NB4 (cell line): Measurements from ENCODE around the gene HDAC8.
A peak's percentile ranks its signal among the peaks of the same experiment; 100 is the strongest.

ENCODE experiments used
- DNase-seq: peaks from one replicate; pipeline ENCODE4 v3.0.0; 2010; ENCODE audit warnings: low read depth
- H3K4me3 ChIP-seq: one replicate; pipeline ENCODE4 v1.5.1; 2011; ENCODE audit warnings: mild to moderate bottlenecking, low read depth, low read length, moderate library complexity
- MAX ChIP-seq: IDR thresholded peaks from 2 replicates; pipeline ENCODE4 v1.6.1; 2011; ENCODE audit warnings: low read depth, low read length
- MYC ChIP-seq: IDR thresholded peaks from 2 replicates; pipeline ENCODE4 v1.6.1; 2011; ENCODE audit warnings: low read depth, low read length
- POLR2A ChIP-seq: IDR thresholded peaks from 2 replicates; pipeline ENCODE4 v1.6.1; 2011; ENCODE audit warnings: mild to moderate bottlenecking; ENCODE audit not compliant: insufficient read length; ENCODE audit errors: extremely low read depth
- TF ChIP-seq, protein P1 (sequence below): IDR thresholded peaks from one replicate; pipeline ENCODE4 v1.5.1; 2012; ENCODE audit warnings: low read depth, low read length

The HDAC8 gene

DNA sequence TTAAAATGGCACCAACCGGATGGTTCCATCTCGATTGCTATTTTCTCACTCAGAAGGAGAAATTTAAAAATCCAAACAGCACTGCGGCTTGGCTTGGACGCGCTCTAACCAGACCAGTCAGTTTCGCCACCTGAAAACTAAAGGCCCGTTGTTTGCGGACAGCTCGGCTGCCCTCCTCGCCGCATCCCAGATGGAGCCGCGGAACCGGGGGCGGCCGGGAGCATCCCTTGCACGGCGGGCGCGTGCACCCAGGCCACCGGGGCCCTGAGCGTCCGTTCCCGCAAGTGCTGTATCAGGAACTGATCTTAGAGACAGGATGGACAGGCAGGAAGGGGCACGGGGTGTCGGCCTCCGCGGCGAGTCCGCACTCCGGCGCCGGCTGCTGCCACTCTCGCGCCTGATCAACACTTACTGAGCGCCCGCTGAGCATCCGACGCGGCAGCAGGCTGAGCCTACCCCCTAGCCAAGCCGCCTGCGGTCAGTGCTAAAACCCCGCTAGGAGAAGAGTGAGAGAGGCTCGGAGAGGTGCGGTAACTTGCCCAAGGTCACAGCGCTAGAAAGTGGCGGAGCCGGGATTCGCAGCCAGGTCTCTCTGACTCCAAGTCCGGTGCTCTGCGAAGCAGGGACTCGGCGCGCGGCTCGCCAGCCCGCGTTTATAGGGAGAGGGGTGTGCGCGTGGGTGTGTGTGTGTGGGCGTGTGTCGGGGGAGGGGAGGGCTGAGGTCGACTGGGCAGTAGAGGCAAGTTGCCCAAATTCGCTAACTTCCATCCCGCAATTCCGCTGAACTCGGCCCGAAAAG lies 267.2 kb downstream of the HDAC8 start, which contains the start of gene CITED1:
TSS of gene CITED1 (minus strand) at position 629 of the 799 bp plus-strand sequence. CDS start 3,045 bp downstream, outside the sequence.
- no peak for TF ChIP-seq POLR2A
- TF ChIP-seq, protein P1, sequence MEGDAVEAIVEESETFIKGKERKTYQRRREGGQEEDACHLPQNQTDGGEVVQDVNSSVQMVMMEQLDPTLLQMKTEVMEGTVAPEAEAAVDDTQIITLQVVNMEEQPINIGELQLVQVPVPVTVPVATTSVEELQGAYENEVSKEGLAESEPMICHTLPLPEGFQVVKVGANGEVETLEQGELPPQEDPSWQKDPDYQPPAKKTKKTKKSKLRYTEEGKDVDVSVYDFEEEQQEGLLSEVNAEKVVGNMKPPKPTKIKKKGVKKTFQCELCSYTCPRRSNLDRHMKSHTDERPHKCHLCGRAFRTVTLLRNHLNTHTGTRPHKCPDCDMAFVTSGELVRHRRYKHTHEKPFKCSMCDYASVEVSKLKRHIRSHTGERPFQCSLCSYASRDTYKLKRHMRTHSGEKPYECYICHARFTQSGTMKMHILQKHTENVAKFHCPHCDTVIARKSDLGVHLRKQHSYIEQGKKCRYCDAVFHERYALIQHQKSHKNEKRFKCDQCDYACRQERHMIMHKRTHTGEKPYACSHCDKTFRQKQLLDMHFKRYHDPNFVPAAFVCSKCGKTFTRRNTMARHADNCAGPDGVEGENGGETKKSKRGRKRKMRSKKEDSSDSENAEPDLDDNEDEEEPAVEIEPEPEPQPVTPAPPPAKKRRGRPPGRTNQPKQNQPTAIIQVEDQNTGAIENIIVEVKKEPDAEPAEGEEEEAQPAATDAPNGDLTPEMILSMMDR: no peak
- TF ChIP-seq MYC: no peak
- no peak for TF ChIP-seq MAX
- peak within 1 kb of the TSS; percentile 50 for H3K4me3 ChIP-seq
- DNase-seq: peak; percentile 51

GRCh38 chrX:72304877-72305276 lies 267.8 kb downstream of the HDAC8 start:
- TF ChIP-seq, protein P1: no peak
- no peak for TF ChIP-seq POLR2A
- TF ChIP-seq MAX: no peak
- no peak for TF ChIP-seq MYC
- H3K4me3 ChIP-seq: no peak overlapping the region
- DNase-seq: peak; percentile 11

DNA sequence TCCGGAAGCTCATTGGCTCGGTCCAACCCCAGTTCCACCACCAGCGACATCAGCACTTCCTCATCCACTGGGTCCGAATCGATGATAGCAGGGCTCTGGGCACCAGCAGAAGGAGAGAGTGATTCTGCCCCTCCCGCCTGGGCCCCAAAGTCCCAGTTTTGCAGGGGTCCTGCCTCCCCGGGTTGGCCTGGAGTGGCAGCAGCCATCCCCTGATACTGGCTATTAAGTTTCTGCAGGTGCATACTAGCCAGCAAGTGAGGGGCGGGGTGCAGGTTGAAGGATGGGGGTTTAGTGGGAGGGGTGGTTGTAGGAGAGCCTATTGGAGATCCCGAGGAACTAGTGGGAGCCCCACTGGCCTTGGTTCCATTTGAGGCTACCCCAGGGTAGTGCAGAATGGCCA lies 270.9 kb downstream of the HDAC8 start:
- no peak overlapping the region for H3K4me3 ChIP-seq
- TF ChIP-seq MYC: no peak
- TF ChIP-seq POLR2A: no peak
- no peak for DNase-seq

DNA sequence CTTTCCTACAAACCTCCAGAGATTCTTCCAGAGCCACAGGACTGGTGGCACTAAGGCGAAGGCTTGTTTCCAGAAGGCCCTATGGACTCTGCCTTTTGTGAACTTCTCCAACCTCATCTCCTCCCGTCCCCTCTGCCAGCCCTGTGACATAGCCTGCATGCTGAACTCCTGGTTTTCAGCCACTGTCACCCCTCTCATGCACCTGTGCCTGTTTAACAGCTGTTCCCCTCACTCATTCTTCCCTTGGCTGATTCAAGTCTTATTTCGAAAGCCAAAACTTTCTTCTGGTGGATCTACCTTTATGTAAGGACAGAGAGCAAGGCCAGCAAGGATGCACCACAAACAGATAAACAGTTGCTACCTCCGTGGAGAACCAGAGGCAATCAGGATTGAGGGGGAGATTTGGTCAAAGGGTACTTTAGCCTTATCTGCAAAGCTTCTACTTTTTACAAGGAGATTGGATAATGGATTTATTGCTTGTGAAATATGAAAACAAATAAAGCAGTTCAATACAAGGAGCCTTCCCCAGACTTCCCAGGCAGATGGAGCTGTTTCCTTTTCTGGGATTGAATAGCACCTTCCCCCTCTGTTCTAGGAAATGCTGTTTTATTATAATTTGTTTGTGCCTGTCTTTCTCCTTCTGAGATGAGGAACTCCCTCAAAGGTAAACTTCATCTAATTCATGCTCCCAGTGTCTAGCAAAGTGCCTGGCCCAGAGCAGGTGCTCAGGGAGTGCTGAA lies 272.6 kb downstream of the HDAC8 start:
- H3K4me3 ChIP-seq: no peak overlapping the region
- DNase-seq: no peak
- TF ChIP-seq, protein P1: no peak
- TF ChIP-seq MAX (no peak), POLR2A (no peak), MYC (no peak)

DNA sequence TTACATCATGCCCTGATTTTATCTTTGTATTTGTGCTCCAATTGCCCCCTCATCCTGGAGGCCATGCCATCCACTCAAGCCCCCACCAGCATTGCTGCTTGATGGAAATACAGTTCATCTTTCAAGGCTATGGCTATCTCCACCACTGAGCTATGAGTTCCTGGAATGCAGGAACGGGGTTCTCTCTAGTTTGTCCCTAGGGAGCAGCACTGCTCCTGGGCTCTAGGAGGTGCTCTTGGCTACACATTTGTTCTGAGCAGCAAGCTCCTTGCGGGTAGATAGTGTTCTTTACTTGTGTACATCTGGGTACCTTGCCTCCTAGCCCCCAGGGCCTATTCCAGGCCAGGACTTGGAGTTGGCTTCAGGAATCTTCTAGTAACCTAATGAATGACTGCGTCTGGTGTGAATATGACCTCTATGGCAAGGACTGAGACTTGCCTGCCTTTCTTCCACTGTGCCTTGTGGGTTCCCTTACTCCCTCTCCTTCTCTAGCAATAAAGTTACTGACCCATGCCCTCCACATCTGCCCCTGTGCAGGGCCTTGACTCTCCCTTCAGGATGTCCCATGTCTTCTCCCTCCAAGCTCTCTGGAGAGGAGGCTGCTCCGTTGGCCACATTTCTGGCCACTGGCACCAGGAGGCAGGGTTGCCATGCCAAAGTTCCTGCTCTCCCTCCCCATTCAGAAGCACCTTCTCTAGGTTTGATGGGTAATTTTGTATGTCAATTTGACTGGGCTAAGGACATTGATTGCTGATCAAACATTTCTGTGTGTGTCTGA lies 274.5 kb downstream of the HDAC8 start:
- H3K4me3 ChIP-seq: no peak overlapping the region
- DNase-seq: peak; percentile 71
- TF ChIP-seq, protein P1: peak; percentile 55
- TF ChIP-seq MYC (no peak), MAX (no peak), POLR2A (no peak)

DNA sequence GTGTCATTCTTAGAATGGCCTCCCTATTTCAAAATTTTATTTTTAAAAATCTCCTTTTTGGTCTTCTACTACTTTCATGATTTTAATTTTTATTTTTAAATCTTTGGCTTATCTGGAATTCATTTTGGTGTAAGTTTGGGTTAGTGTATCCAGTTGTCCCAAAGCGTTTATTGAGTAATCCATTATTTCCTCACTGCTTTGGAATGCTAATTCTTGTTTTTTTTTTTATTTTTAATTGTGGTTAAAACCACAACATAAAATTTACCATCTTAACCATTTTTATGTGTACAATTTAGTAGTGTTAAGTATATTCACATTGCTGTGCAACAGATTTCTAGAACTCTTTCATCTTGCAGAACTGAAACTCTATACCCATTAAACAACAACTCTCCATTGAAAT lies 275.7 kb downstream of the HDAC8 start:
- TF ChIP-seq POLR2A: no peak
- TF ChIP-seq MYC: no peak
- TF ChIP-seq, protein P1: no peak
- no peak for TF ChIP-seq MAX

More for the DNA sequence above, 275.7 kb downstream of the HDAC8 start:
- DNase-seq: no peak
- no peak overlapping the region for H3K4me3 ChIP-seq
